HepG2 (cell line): Measurements from ENCODE around the gene KLHDC4. TPM values are rescaled to one million over a fixed set of nuclear protein-coding genes. Genes with fewer than 3 reads are reported as not detected.

ENCODE experiments used
- ATAC-seq: fragments of 200-7000 bp; cut with Tn5 transposase; 3 replicates; pipeline ENCODE4 v1.9.1; 2020; ENCODE audit warnings: mild to moderate bottlenecking, moderate library complexity
- BruUV-seq: library from RNA; stranded (reverse); fragments of 400-500 nt; replicated peaks from 2 replicates; lab custom pipeline; 2021; lab: Mats Ljungman, UMichigan
- CTCF ChIA-PET: fragments of 300-600 bp; formaldehyde crosslinking; extraction: SDS; loops from one replicate; lab custom pipeline; 2021; ENCODE audit warnings: low total read pairs, inconsistent platforms, low intra/inter-chr PET ratio; lab: Yijun Ruan, JAX
- POLR2A ChIA-PET: fragments of 350-600 bp; sonication (Branson Sonifier 250); formaldehyde crosslinking; loops from one replicate; lab custom pipeline; 2020; ENCODE audit warnings: antibody characterized with exemption, inconsistent platforms; lab: Yijun Ruan, JAX
- DNase-seq: peaks from one replicate; pipeline ENCODE4 v3.0.0-alpha.2; 2015; ENCODE audit warnings: low spot score
- FAIRE-seq: peaks from 3 replicates; lab custom pipeline; 2011; peaks lifted over from hg19 to GRCh38; lab: Jason Lieb, UNC
- H2AFZ ChIP-seq: one replicate; pipeline ENCODE4 v1.6.1; 2011; ENCODE audit warnings: low read length, inconsistent platforms
- H3K27ac ChIP-seq: fragments of 300-600 bp; 3 replicates; pipeline ENCODE4 v1.8.0; 2011; ENCODE audit warnings: mixed run types, mild to moderate bottlenecking, mixed read lengths, low read length, inconsistent platforms; ENCODE audit not compliant: insufficient read depth; ENCODE audit errors: extremely low read length
- H3K27me3 ChIP-seq, 2 experiments: fragments of 200-600 bp in 1 of 2; 2 replicates in 1 of 2; 3 replicates in 1 of 2; pipeline versions ENCODE4 v1.6.0 to v1.8.0; 2011; ENCODE audit warnings: low read length in 2 of 2, mild to moderate bottlenecking in 2 of 2, moderate library complexity in 2 of 2, inconsistent platforms in 1 of 2; ENCODE audit not compliant: insufficient read depth in 2 of 2, control insufficient read depth in 1 of 2
- H3K36me3 ChIP-seq, 2 experiments: fragments of 200-600 bp in 1 of 2; replicated peaks in 1 of 2; 2 replicates in 1 of 2; 3 replicates in 1 of 2; pipeline versions ENCODE4 v1.5.1 to v1.8.0; 2011; ENCODE audit warnings: low read length in 2 of 2, inconsistent platforms in 1 of 2; ENCODE audit not compliant: insufficient read depth in 2 of 2, control insufficient read depth in 1 of 2
- H3K4me1 ChIP-seq: 2 replicates; pipeline ENCODE4 v1.5.1; 2012; ENCODE audit warnings: low read length, inconsistent platforms; ENCODE audit not compliant: insufficient read depth
- H3K4me2 ChIP-seq: 2 replicates; pipeline ENCODE4 v1.6.0; 2011; ENCODE audit warnings: low read depth, low read length, inconsistent platforms
- H3K4me3 ChIP-seq, 3 experiments: fragments of 200-600 bp in 1 of 3; sonication (generic), shearing (Covaris generic) in 1 of 3; replicated peaks in 1 of 3; 2 replicates each; pipeline ENCODE4 v1.5.1; 2011 to 2016; ENCODE audit warnings: low read length in 3 of 3, inconsistent platforms in 2 of 3, low read depth in 2 of 3, mild to moderate bottlenecking in 2 of 3, control low read depth in 1 of 3, mixed read lengths in 1 of 3; ENCODE audit not compliant: insufficient read depth in 1 of 3
- H3K79me2 ChIP-seq: one replicate; pipeline ENCODE4 v1.6.1; 2011; ENCODE audit warnings: low read length, inconsistent platforms; ENCODE audit not compliant: insufficient read depth
- H3K9ac ChIP-seq: 2 replicates; pipeline ENCODE4 v1.6.0; 2011; ENCODE audit warnings: mild to moderate bottlenecking, low read depth, low read length, inconsistent platforms; ENCODE audit not compliant: insufficient read depth
- H3K9me3 ChIP-seq: 2 replicates; pipeline ENCODE4 v1.5.1; 2012; ENCODE audit warnings: mild to moderate bottlenecking, low read length
- H4K20me1 ChIP-seq: 2 replicates; pipeline ENCODE4 v1.6.0; 2011; ENCODE audit warnings: inconsistent platforms, mild to moderate bottlenecking, low read length, moderate library complexity; ENCODE audit not compliant: insufficient read depth
- CBX2 ChIP-seq, 2 experiments: fragments of 200-600 bp in 1 of 2; sonication (generic); formaldehyde crosslinking in 1 of 2; IDR thresholded peaks; 2 replicates each; pipeline versions ENCODE4 v1.7.0 to v1.8.1; 2018 to 2022; ENCODE audit warnings: low read depth in 2 of 2, low read length in 1 of 2, mild to moderate bottlenecking in 1 of 2, missing genetic modification reagents in 1 of 2
- JUND ChIP-seq: sonication (generic); formaldehyde crosslinking; IDR thresholded peaks from 2 replicates; pipeline ENCODE4 v1.8.0; 2022; ENCODE audit warnings: mild to moderate bottlenecking, missing genetic modification reagents
- WGBS: methylation state at CpG from one replicate; pipeline ENCODE4 v1.1.6; 2017; ENCODE audit warnings: low lambda C conversion rate; 5-methylcytosine and 5-hydroxymethylcytosine counted together
- in situ Hi-C: cut with HindIII; loops from 2 replicates; pipeline ENCODE4 v1.10.0; 2017; ENCODE audit warnings: low pct_unique_long_range_greater_than_20kb; ENCODE audit not compliant: extremely low pct_ligation_motif_present
- intact Hi-C: fragments of 100-400 bp; cut with micrococcal nuclease; formaldehyde crosslinking; loops from one replicate; pipeline ENCODE4 v1.10.0; 2022; ENCODE audit not compliant: unreplicated experiment
- polyA plus RNA-seq, 8 experiments: library from polyadenylated mRNA; depleted of rRNA in 3 of 8; stranded (reverse) in 7 of 8; unstranded in 1 of 8; fragments of >200 nt; fragmentation: Illumina TruSeq in 4 of 8; extraction: Trizol in 4 of 8; gene quantifications; 2 replicates each; pipeline versions ENCODE4 v1.2.1 to v1.2.3, GENCODE V29; 2011 to 2016; ENCODE audit warnings: low read depth in 4 of 8, missing spikeins in 1 of 8, mixed read lengths in 1 of 8; ENCODE audit not compliant: insufficient read depth in 1 of 8
- total RNA-seq, 5 experiments: library from RNA; depleted of rRNA; stranded (reverse); fragments of >200 nt; fragmentation: Illumina TruSeq; extraction: Trizol; gene quantifications; 2 replicates each; pipeline ENCODE4 v1.2.3, GENCODE V29; 2016; ENCODE audit warnings: low read depth in 1 of 5

The KLHDC4 gene
- total and polyA plus RNA-seq, 2 of the 13 experiments (the other 11 are each of a cell fraction or from before 2014, with no cell fraction given), result 18.7 to 31.8 TPM

DNA sequence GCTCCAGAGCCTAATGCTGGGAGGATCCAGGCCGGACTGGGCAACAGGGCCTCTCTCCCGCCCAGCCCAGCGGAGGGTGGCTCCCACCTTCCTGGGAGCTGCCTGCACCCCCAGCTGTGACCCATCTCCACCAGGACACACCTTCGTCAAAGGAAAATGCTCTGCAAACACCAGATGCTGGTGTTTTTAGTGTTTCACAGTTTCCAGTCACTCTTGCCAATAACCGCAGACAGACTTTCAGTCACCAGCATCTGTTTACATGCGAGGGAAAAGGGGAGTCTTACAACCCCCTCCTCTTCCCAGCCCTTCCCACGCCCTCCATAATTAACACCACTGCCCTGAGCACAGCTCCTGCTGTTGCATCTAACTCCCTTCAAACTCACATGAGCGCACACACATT, 25.3 kb downstream of the KLHDC4 start:
- FAIRE-seq (no peak), DNase-seq (no peak), ATAC-seq (no peak)
- H3K36me3 ChIP-seq, result peaks cover 21 to 53% of the 10 kb centered on the region in 2 experiments
- no peak overlapping the region for H3K4me3 ChIP-seq
- no peaks in the 10 kb centered on the region for H3K4me1 ChIP-seq
- H3K4me2 ChIP-seq, result no peak overlapping the region
- no peak overlapping the region for H3K27ac ChIP-seq
- peaks cover 8% of the 10 kb centered on the region for H3K79me2 ChIP-seq
- no peaks in the 10 kb centered on the region for H4K20me1 ChIP-seq
- ChIA-PET POLR2A (no interaction called here), CTCF (no interaction called here)
- no peaks in the 10 kb centered on the region; a peak in 1 of 5 replicates for H3K27me3 ChIP-seq
- no peaks in the 10 kb centered on the region for H3K9me3 ChIP-seq
- WGBS, result 96% methylated on average over 5 of the region's 8 CpGs
- no TSS peak for BruUV-seq
- intact Hi-C loops (no loop called here), in situ Hi-C loops (no loop called here)
- TF ChIP-seq JUND, result no peak
- no peak overlapping the region for H3K9ac ChIP-seq
- no peak overlapping the region for H2AFZ ChIP-seq

DNA sequence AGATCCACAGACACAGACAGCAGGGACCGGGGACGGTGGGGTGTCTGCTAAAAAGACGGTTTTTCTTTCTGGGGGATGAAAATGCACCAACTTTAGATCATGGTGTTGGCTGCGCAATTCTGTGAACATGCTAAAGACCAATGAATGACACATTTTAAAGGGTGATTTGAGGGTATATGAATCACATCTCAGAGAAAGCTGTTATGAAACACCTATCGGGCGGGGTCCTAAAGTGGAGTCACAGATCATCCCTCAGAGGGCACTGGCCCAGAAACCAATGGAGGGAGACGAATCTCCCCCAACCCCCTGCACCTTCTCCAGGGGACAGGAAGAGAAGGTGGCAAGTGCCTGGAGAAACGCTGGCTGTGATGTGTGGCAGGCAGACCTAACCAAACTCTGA, 26.0 kb downstream of the KLHDC4 start:
- Histone ChIP-seq H3K9me3 (no peaks in the 10 kb centered on the region), H3K4me2 (no peak overlapping the region), H3K79me2 (peaks cover 6% of the 10 kb centered on the region), H3K4me3 (no peak overlapping the region), H3K27me3 (no peaks in the 10 kb centered on the region; a peak in 1 of 5 replicates), H3K4me1 (no peaks in the 10 kb centered on the region), H4K20me1 (no peaks in the 10 kb centered on the region), H3K9ac (no peak overlapping the region), H3K27ac (no peak overlapping the region), H2AFZ (no peak overlapping the region), H3K36me3 (peaks cover 18 to 48% of the 10 kb centered on the region in 2 experiments)
- TF ChIP-seq CBX2 (IDR thresholded peaks at IDR 0.05; ENCODE audit: low read depth, low read length) (no peak), CBX2 (CRISPR knock-in tag; IDR thresholded peaks at IDR 0.05; ENCODE audit: low read depth) (no peak)
- 93% methylated on average over 8 of the region's 8 CpGs for WGBS
- POLR2A ChIA-PET, result no interaction called here
- ATAC-seq (no peak), DNase-seq (no peak), FAIRE-seq (no peak)
- in situ Hi-C loops, result no loop called here
- BruUV-seq, result no TSS peak
- intact Hi-C loops, result no loop called here
- CTCF ChIA-PET, result no interaction called here
